GM19324 (cell line): ENCODE data around the gene PPP4R1.

Experiments
- ATAC-seq: cut with Tn5 transposase; IDR thresholded peaks from one replicate; pipeline ENCODE4 v1.9.1; 2021; ENCODE audit warnings: mild to moderate bottlenecking, moderate library complexity; ENCODE audit not compliant: unreplicated experiment, low FRiP score

Gene PPP4R1

DNA sequence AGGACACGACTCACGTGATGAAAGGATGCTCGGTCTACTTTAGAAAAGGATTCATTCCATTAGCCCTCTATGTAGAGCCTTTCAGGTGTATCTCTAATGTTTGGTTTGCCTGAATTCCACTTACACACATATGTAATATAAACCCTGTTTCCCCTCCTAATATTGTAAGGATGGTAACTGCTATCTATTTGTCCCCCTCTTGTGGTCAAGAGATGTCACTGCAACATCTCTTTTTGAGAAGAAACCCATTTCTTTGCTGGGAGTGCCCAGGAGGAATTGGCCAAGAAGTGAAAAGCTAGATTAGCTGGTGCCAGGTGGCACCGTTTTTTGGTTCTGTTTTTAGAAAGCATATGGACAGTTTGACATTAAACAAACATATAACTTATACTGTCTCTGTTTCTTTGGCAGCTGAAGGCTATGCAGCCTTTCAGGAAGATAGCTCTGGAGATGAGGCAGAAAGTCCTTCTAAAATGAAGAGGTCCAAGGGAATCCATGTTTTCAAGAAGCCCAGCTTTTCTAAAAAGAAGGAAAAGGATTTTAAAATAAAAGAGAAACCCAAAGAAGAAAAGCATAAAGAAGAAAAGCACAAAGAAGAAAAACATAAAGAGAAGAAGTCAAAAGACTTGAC lies 97.8 kb downstream of the PPP4R1 start:
- no peak for ATAC-seq

DNA sequence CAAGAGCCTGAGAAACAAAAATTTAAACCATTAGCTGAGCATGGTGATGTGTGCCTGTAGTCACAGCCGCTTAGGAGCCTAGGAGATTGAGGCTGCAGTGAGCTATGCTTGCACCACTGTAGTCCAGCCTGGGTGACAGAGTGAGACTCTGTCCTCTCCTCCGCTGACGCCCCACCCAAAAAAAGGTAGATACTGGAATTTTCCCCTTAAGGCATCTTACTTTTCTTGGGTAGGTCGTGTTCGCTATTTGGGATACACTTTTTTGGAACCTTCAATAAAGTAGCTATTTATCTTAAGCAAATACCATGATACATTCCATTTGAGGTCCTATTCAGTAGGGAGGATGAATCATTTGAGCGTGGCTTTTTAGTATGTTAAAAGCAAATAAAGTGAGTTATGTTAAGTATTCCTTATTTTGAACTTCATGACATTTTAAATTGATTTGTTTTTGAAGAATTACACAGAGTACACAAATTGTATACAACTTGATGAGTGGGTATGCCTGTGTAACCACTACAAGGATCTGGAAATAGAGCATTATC lies 100.3 kb downstream of the PPP4R1 start:
- ATAC-seq: no peak

DNA sequence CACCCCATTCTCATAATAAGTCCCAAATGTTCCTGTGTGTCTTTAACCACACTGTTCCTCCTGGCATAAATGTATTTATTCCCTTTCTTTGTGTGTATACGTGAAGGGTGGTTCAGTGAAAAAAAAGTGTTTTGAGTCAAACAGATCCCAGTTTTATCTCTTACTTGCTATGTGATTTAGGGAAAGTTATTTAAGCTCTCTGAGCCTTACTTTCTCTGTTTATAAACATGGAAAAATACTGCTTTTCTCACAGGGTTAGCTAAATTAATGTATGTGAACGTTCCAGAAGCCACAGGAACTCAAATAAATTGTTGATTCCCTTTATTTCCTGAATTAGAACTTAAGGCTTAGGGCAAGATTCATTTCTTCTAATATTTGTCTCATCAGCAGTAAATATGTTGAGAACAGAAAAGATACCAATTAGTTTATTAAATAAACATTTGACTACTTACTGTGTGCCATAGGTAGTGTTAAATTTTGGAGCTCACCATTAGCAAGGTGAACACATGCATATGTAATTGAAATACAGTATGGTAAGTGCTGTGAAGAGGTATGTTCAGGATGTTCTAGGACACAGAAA lies 105.8 kb downstream of the PPP4R1 start:
- no peak for ATAC-seq

DNA sequence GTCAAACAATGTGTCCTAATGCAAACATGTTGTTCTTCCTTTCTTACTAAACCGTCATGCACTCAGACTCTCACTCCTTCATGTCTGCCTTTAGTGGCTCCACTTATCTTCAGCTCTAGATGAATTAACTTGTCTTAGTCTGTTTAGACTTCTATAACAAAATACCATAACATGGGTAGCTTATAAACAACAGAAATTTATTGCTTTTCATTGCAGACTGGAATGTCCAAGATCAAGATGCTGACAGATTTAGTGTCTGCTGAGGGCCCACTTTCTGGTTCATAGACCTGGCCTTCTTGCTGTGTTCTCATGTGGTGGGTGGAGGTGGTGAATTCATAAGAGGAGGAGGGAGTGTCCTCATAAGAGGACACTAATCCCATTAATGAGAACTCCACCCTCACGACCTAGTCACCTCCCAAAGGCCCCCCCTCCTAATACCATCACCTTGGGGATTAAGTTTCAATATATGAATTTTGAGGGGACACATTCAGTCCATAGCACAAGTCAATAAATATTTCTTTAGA lies 106.7 kb downstream of the PPP4R1 start:
- ATAC-seq: no peak

DNA sequence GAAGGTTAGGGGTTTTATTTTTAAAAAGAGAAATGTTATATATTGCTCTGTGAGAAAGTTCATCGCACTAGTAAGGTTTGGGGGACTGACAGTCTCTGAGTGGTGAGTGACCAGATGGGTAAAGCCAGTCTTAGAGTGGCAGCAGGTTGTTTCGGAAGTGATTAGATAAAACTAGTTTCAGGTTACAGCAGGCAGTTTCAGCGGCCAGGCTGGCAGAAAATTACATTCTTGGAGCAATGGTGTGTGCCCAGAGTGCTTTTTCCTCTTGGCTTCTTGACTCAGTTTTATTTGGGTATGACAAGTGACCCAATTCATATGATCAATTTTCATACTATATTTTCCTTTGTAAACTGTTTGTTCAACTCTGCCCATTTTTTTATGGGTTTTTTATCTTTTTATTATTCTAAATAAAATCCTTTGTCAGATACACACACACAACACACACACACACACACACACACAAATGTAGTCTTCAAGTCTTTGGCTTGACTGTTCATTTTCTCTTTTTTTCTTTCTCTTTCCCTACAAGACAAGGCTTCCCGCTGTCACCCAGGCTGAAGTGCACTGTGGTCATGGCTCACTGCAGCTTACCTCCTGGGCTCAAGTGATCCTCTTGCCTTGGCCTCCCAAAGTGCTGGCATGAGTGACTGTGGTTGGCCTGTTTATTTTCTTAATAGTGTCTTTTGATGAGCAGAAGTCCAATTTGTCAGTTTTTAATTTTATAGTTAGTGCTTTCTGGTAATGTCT lies 108.1 kb downstream of the PPP4R1 start:
- ATAC-seq: no peak
